Suprapubic skin (tissue), 4 donors: ENCODE data around the gene ZNF304. TPM values are rescaled to one million over a fixed set of nuclear protein-coding genes. Genes with fewer than 3 reads are reported as not detected.
A peak's percentile ranks its signal among the peaks of the same experiment; 100 is the strongest.

Experiments
- DNase-seq, 2 donors: peaks; one replicate each; pipeline ENCODE4 v3.0.0-alpha.2; 2019; ENCODE audit warnings: low spot score in 2 of 2
- H3K27ac ChIP-seq: fragments of 200-600 bp; sonication (generic); one replicate; pipeline ENCODE4 v1.5.1; 2019
- H3K27me3 ChIP-seq: fragments of 200-600 bp; sonication (generic); one replicate; pipeline ENCODE4 v1.5.1; 2019
- H3K36me3 ChIP-seq: fragments of 200-600 bp; sonication (generic); one replicate; pipeline ENCODE4 v1.5.1; 2019
- H3K4me1 ChIP-seq: fragments of 200-600 bp; sonication (generic); one replicate; pipeline ENCODE4 v1.5.1; 2019
- H3K4me3 ChIP-seq: fragments of 200-600 bp; sonication (generic); one replicate; pipeline ENCODE4 v1.5.1; 2019; ENCODE audit warnings: mild to moderate bottlenecking
- H3K9me3 ChIP-seq: fragments of 200-600 bp; sonication (generic); one replicate; pipeline ENCODE4 v1.5.1; 2019
- EP300 ChIP-seq: sonication (generic); formaldehyde crosslinking; IDR thresholded peaks from one replicate; pipeline ENCODE4 v1.6.1; 2017; ENCODE audit warnings: antibody characterized with exemption
- POLR2A ChIP-seq, 2 donors: fragments of 450-650 bp; IDR thresholded peaks; one replicate each; pipeline ENCODE4 v1.6.1; 2017; ENCODE audit warnings: antibody characterized with exemption in 2 of 2, mild to moderate bottlenecking in 2 of 2, moderate library complexity in 2 of 2
- POLR2AphosphoS5 ChIP-seq, 3 donors: sonication (generic); formaldehyde crosslinking; IDR thresholded peaks; one replicate each; pipeline ENCODE4 v1.6.1; 2017; ENCODE audit warnings: antibody characterized with exemption in 3 of 3
- WGBS: methylation state at CpG from one replicate; pipeline ENCODE4 v1.1.5; 2018; 5-methylcytosine and 5-hydroxymethylcytosine counted together
- total RNA-seq, 4 donors: library from RNA; depleted of rRNA; stranded (reverse); fragments of >200 nt; gene quantifications; one replicate each; pipeline ENCODE4 v1.1.0, GENCODE V29; 2016
- TF ChIP-seq, protein P1 (sequence below), 2 donors: fragments of 200-600 bp in 1 of 2; fragments of 450-650 bp in 1 of 2; sonication (generic) in 1 of 2; IDR thresholded peaks; one replicate each; pipeline ENCODE4 v1.5.1; 2016 to 2019; ENCODE audit warnings: antibody characterized with exemption in 2 of 2, mild to moderate bottlenecking in 1 of 2, moderate library complexity in 1 of 2

ZNF304 gene
- total RNA-seq, 4 donors from 2014 or later, result 10.0 to 12.4 (median 11.3) TPM

DNA sequence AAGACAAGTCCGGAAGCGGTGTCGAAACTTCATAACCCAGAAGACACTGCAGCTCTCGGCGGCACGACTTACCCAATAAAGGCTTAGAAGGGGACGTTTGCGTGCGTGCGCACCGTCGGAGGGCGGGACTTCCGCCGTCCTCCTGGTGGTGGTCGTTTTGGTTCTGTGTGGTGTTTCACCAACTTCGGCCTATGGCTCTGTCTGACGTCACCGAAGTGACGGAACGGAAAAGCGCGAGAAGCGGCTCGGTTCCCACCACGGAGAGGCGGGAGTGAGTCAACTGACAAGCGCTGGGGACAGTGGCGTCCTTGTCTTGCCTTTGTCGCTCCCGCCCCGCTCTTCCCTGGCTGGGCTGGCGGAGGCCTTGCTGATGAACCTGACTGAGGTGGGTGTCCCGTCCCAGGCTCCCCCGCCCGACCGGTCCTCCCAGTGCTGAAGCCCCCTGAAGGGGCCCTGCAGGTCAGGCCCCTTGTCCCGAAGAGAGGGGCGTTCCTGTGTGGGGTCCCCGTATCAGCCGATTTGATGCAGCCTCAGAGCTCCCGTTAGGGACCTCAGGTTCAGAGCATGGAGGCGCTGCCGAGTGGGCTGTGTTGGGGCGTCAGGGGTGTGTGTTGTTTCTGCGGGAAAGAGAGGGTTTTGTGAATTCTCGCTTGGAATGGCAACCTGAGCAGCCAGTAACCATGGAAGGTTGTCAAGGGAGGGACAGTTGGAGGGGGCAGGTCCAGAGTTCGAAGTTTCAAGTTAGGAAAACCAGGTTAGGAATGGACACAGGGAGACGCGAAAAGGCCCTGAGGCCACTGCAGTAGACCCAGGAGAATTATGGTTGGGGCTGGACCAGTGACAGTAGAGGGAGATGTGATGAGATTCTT lies 38.9 kb downstream of the ZNF304 start, which contains the start of gene ZNF548:
Gene ZNF548, plus strand, starts transcription at position 125 of the 869 bp plus-strand sequence. Its CDS starts 246 bp downstream, at position 371.
- Histone ChIP-seq H3K9me3 (no peaks in the 10 kb centered on the region), H3K36me3 (peaks cover 15% of the 10 kb centered on the region), H3K27me3 (no peaks in the 10 kb centered on the region), H3K4me1 (peaks cover 18% of the 10 kb centered on the region), H3K4me3 (peak within 1 kb of the TSS; percentile 89), H3K27ac (peak within 1 kb of the TSS; percentile 88)
- WGBS, result under 1% methylated on average over 20 of the region's 50 CpGs
- no peak for TF ChIP-seq EP300
- TF ChIP-seq POLR2A (IDR thresholded peaks at IDR 0.05), result peak in 1 of 2 donors; percentile 51
- TF ChIP-seq POLR2AphosphoS5 (IDR thresholded peaks at IDR 0.05), result peak in 2 of 3 donors; percentile 57 to 91
- TF ChIP-seq, protein P1, sequence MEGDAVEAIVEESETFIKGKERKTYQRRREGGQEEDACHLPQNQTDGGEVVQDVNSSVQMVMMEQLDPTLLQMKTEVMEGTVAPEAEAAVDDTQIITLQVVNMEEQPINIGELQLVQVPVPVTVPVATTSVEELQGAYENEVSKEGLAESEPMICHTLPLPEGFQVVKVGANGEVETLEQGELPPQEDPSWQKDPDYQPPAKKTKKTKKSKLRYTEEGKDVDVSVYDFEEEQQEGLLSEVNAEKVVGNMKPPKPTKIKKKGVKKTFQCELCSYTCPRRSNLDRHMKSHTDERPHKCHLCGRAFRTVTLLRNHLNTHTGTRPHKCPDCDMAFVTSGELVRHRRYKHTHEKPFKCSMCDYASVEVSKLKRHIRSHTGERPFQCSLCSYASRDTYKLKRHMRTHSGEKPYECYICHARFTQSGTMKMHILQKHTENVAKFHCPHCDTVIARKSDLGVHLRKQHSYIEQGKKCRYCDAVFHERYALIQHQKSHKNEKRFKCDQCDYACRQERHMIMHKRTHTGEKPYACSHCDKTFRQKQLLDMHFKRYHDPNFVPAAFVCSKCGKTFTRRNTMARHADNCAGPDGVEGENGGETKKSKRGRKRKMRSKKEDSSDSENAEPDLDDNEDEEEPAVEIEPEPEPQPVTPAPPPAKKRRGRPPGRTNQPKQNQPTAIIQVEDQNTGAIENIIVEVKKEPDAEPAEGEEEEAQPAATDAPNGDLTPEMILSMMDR (IDR thresholded peaks at IDR 0.05), result peak in 1 of 2 donors; percentile 33
- peak; percentile 98 to 99 for DNase-seq

DNA sequence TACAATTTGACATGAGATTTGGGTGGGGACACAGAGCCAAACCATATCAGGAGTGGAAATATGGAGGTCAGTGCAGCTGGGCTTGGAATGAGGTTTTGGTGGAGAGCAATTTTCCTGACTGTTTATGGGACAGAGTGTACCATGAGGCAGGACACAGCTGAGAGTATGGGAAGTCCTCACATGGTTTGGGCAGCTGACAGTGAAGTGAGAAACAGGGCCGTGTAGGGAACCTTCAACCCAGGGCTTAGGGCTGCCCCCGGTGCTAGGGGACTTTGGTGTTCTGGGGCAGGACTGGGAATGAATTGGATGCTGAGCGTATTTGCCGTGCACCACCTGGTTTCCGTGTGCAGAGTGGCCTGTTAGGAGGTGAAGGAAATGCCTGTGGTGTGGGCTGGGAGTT lies 44.6 kb downstream of the ZNF304 start:
- no peak for TF ChIP-seq EP300
- TF ChIP-seq POLR2A (IDR thresholded peaks at IDR 0.05), result no peak
- Histone ChIP-seq H3K27ac (no peak overlapping the region), H3K4me3 (no peak overlapping the region), H3K36me3 (peaks cover 69% of the 10 kb centered on the region), H3K27me3 (no peaks in the 10 kb centered on the region), H3K9me3 (no peaks in the 10 kb centered on the region), H3K4me1 (peaks cover 6% of the 10 kb centered on the region)
- WGBS, result 93% methylated on average over 5 of the region's 5 CpGs
- no peak for DNase-seq

DNA sequence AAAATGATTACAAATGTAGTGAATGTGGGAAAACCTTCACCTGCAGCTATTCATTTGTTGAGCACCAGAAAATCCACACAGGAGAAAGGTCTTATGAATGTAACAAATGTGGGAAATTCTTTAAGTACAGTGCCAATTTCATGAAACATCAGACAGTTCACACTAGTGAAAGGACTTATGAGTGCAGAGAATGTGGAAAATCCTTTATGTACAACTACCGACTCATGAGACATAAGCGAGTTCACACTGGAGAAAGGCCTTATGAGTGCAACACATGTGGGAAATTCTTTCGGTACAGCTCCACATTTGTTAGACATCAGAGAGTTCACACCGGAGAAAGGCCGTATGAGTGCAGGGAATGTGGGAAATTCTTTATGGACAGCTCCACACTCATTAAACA lies 47.8 kb downstream of the ZNF304 start:
- Histone ChIP-seq H3K4me1 (no peaks in the 10 kb centered on the region), H3K27ac (no peak overlapping the region), H3K27me3 (no peaks in the 10 kb centered on the region), H3K9me3 (no peaks in the 10 kb centered on the region), H3K36me3 (peaks cover 67% of the 10 kb centered on the region), H3K4me3 (no peak overlapping the region)
- 91% methylated on average over 5 of the region's 5 CpGs for WGBS
- no peak for DNase-seq
- TF ChIP-seq, protein P1 (IDR thresholded peaks at IDR 0.05), result no peak
- TF ChIP-seq EP300 (no peak), POLR2AphosphoS5 (IDR thresholded peaks at IDR 0.05) (no peak), POLR2A (IDR thresholded peaks at IDR 0.05) (no peak)

DNA sequence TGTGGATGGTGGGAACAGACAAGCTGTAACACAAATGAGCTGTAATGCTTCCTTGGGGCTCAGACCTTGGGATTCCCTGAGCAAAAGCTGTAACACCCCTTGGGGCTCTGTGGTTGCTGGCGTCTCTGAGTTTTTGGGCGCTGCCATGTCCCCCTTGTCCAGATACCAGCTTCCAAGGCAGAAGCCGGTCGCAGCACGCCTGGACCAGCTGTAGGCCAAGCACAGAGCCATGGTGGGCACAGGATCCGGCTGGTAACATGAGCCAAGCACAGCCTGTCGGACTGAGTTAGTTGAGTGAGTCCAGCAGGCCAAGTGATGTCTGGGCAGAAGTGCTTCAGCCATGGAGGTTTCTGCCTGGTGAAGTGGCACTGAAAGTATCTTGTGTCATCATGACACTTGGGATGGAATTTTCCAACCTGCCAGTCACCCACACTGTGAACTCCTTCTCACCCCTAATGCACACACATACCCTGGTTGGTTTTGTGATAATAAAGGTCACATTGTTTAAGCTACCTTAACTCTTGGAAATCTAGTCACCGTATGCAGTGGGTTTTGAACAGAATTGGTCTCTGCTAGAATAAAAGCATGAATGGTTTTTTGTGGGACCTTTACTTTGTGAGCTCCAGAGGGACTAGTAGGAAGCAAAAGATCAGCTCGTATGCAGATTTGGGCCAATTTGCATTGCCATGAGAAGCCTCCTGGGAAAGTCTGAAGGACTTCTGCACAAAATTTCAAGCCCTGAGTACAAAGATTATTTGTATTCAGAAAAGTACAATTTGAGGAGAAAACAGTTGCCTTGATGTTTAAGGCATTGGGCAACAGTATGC lies 52.9 kb downstream of the ZNF304 start:
- DNase-seq, result no peak
- Histone ChIP-seq H3K4me1 (no peaks in the 10 kb centered on the region), H3K36me3 (peaks cover 23% of the 10 kb centered on the region), H3K4me3 (no peak overlapping the region), H3K27me3 (no peaks in the 10 kb centered on the region), H3K27ac (no peak overlapping the region), H3K9me3 (no peaks in the 10 kb centered on the region)
- WGBS, result 91% methylated on average over 7 of the region's 9 CpGs
- TF ChIP-seq, protein P1 (IDR thresholded peaks at IDR 0.05), result no peak
- TF ChIP-seq POLR2AphosphoS5 (IDR thresholded peaks at IDR 0.05) (no peak), EP300 (no peak), POLR2A (IDR thresholded peaks at IDR 0.05) (no peak)

DNA sequence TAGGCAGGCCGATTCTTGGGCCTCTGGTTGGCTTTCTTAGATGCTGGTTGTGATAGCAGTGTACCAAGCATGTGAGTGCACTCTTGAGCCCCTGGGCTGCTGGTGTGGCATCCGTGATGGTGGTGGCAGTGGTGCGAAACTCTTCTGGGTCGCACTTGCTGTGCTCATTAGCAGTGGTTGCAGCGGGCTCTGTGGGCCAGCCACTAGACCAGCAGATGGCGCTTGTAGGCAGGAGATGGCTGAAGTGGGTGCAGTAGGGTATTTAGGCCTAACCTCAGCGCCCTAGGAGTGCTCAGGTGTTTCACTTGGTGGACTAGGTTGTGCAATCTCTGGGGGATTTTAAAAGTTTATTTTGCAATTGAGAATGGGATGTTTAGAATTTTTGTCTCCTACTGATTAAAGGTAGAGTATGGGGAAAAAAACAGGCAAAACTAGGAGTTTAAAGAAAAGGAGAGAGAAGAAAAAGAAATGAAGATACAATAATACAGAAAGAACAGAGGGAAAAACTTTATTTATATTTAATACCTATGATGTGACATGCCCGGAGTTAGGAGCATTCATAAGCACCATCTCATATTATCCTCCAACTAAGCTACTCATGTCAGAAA lies 55.5 kb downstream of the ZNF304 start:
- TF ChIP-seq POLR2AphosphoS5 (IDR thresholded peaks at IDR 0.05) (no peak), POLR2A (IDR thresholded peaks at IDR 0.05) (no peak), EP300 (no peak)
- TF ChIP-seq, protein P1 (IDR thresholded peaks at IDR 0.05), result peak; percentile 36 to 59
- no peak for DNase-seq
- Histone ChIP-seq H3K36me3 (no peaks in the 10 kb centered on the region), H3K27ac (no peak overlapping the region), H3K27me3 (no peaks in the 10 kb centered on the region), H3K4me3 (no peak overlapping the region), H3K9me3 (no peaks in the 10 kb centered on the region), H3K4me1 (peaks cover 7% of the 10 kb centered on the region)
- WGBS, result 17% methylated on average over 4 of the region's 8 CpGs
